GM19455 (cell line): Measurements from ENCODE around the gene ELL.
"Not testable (repeated sequence)": the region's sequence is repeated elsewhere in the genome, so short reads cannot be mapped to it uniquely, and the experiment has no call there.

ENCODE experiments used
- ATAC-seq: cut with Tn5 transposase; IDR thresholded peaks from one replicate; pipeline ENCODE4 v1.9.1; 2021; ENCODE audit not compliant: unreplicated experiment

Gene ELL

DNA sequence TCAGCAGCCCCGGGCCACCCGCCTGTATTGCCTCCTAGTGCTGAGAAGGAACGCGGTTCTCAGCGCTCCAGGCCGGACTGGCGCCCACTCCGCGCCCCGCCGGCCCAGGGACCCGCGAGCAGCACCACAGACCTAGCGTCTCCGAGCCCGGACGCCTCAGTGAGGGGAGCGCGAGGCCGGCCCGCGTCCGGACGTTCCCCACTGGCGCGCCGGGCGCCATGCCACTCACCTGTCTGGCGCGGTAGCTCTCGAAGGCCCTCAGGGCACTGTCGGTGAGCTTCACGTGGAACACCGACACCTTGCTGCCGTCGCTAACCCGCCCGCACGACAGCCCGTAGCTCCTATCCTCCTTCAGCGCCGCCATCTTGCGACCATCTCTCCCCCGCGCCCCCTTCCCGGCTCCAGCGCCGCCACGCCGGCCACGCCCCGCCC is at the start of gene ELL:
Gene ELL, minus strand, starts transcription at position 379 of the 432 bp plus-strand sequence. Its CDS starts 15 bp downstream, at position 364.
- peak; percentile 4 for ATAC-seq

DNA sequence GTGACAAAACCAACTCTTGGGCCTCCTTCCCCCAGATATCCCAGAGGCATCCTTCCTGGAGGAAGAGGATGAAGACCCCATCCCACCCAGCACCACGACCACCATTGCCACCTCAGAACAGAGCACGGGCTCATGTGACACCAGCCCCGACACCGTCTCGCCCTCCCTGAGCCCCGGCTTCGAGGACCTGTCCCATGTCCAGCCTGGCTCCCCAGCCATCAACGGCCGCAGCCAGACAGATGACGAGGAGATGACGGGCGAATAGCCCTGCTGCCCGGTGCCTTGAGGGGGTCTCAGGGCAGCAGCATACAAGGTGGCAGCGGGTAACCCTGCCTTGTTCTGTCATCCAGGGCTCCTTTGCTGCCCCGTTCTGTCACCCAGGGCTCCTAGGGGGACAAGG is 46.5 kb upstream of the ELL start:
- ATAC-seq, result no peak

DNA sequence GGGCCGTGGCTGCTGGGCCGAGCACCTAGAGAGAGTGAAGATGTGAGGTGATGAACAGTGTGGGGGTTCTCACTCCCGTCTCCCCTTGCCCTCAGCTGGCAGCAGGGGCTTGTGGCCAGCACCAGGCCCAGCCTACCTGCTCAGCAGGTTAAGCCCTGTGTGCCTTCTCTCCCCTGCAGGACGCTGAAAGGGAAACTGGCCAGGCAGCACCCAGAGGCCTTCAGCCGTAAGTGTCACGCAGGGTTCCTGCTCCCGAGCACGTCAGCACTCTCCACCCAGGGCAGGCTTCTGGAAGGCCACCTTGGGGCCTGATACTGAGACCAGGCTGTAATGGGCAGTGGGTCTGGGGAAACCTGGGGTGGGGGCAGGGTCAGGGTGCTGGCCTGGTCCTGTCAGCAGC is 45.1 kb upstream of the ELL start:
- ATAC-seq, result no peak

DNA sequence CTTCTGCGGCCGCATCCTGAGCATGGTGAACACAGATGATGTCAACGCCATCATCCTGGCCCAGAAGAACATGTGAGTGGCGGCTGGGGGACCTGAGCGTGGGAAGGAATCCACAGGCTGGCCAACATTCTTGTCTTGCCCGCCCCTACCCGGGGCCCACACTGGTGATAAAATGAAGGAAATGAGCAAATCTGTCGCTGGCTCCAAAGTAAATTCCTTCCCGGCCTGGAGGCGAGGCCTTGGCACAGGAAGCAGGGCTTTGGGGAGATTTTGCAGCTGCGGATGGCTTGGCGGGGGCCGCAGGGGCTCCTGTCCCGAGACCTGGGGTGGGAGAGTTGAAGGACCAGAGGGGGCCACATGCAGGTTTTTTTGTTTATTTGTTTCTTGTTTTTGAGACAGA is 40.2 kb upstream of the ELL start:
- ATAC-seq, result no peak

DNA sequence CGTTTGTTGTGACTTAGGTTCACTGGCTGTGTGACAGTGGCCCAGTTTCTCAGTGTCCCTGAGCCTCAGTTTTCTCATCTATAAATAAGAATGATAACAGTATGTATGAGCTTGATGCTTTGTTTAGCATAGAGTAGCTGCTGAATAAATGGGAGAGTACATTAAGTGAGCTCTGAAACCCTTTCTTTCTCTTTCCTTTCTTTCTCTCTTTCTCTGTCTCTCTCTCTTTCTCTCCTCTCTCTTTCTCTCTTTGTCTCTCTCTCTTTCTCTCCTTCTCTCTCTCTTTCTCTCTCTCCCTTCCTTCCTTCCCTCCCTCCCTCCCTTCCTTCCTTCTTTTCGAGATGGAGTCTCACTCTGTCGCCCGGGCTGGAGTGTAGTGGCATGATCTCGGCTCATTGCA is 37.8 kb upstream of the ELL start:
- no peak for ATAC-seq

DNA sequence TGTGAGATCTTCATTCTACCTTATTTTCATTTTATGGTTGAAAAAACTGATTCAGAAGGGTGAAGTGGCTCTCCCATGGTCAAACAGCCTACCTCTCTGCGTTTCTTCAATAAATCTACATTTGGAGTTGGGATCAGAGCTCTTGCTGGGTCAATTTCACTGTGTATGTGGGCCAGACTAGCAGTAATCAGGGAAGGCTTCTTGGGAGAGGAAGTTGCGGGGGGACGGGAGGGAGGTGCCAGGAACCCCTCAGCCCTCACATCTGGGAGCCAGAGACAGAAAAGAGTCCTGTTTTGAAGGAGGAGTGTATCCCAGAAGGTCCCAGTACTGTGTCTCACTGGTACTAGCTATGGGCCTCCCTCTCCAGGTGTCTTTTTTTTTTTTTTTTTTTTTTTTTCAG is 36.7 kb upstream of the ELL start:
- no peak for ATAC-seq

DNA sequence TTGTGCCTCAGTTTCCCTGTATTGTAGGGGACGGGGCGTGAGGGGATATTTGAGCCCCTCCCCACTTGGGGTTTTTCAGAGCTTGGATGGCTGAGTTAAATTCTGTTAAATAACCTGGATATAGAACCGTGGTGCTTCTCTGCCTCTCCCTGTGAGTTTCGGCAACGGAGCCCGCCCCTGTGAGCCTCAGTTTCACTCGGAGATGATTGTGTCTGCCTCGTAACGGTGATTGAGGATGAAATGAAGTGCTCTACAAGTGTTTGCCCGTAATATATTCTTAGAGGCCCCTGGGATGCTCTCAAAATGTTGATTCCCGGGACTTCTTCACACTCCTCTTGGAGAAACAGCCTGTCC is 36.3 kb upstream of the ELL start:
- peak; percentile 14 for ATAC-seq

DNA sequence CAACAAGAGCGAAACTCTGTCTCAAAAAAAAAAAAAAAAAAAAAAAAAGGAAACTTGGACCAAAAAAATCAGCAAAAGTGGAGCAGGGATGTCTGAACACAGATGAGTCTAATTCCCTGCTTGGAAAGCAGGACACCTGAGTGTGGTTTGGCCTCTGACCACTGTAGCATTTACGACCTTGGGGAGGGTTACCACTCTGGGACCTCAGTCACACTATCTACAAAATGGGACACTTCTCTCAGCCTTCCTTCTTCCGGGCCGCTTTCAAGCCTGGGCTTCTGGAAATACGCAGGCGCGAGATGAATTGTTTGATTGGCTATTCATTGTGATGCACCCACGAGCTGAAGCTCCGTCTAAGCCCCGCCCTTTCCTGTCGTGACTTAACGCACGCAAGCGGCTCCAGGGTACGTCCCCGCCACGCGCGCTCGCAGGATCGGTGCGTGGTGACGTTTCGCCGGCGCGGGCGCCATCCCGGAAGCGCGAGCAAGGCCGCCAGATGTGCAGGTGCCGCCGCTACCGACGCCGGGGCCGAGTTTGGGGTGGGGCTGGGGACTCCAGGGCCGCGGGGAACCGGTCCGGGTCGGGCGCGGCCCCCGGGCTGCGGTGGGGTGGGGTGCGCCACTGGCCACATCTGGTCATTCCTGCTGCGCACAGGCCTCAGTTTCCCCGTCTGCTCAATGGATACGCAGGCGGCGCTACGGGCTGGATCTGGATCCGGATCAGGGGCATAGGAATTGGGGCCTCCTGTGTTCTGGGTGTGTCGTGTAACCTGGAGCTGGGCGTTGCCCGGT is 35.7 kb upstream of the ELL start, which contains the start of gene KXD1:
Gene KXD1, plus strand, starts transcription at position 460 of the 791 bp plus-strand sequence. CDS start 4,187 bp downstream, outside the sequence.
- ATAC-seq, result peak; percentile 80

DNA sequence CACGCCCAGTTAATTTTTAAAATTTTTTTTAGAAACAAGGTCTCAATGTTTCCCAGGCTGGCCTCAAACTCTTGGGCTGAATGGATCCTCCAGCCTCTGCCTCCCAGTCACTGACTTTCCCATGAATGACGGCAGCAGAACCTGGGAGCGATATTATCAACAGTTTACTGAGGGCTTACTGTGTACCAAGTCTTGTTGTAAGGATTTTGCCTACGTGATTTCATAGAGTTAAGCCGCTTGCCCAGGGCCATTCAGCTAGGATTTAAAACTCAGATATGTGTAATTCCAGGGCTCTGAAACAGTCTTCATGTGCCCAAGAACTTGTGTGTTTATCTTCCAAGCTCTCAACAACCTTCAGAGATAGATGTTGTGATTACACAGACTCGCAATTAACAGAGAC is 29.8 kb upstream of the ELL start:
- ATAC-seq, result no peak

DNA sequence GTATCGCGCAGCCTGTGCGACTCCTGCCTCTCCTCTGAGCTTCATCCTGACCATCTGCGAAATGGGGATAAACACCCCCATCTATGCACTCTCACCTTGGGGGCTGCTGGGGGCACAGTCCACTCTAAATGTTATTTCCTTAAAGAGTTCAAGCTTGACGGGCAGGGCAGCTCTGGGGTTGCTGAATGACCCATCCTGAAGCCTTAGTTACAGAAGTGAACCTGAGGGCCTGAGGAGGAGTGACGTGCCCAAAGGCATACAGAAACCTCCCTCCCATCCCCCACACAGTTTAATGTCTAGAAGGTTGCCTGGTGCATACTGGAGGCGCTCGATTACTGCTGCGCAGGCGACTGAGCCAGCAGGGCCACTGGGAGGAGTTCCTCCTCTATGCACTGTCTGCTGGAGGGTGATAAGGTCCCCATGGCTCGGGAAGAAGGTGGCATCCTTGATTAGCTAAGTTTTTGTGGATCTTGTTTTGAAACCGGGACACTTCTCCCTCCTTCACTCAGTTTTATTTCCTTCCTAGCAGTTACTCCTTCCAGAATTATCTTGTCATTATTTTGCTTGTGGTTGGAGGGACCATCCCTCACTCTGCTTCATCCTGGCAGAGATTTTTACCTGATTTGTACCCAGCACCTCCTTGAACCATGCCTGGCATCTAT is 22.1 kb upstream of the ELL start:
- ATAC-seq, result peak; percentile 49

DNA sequence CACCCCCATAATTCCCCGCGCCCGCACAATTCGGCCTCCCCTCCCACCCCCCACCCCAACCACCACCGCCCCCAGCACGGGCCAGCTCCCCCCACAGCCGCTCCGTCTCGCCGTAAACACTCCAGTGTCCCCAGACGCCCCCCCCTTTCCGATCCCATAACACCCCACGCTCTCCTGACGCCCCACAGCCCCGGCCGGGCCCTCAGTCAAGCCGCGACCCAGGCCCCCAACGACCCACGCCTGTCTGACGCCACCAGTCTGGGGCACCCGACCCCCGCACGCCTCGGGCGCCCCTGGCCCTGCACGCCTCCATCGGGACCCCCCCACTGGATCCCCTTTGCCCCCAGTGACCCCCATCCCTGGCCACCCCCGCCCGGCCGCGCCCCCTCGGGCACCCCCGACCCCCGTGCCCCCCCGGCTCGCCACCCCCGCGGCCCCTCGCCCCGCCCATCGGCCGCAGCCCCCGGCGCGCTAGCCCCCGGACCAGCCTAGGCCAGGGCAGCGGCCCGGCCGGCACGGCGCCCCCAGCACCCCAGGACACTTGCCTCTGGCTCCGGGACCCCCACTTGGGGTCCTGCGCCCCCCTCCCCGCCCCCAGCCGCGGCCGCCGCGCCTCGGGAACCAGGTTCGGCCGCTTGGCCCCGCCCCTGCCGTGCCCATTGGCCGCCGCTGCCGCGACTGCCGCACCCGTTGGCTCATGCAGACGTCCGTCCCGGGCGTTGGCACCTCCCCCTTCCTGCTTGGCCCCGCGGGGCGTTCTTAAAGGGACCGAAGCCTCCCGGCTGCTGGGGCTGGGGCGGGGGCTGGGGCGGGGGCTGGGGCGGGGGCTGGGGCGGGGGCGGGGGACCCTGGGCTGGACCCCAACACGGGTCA is 21.3 kb upstream of the ELL start, which contains the start of gene FKBP8:
Gene FKBP8, minus strand, starts transcription at position 633 of the 873 bp plus-strand sequence. CDS start 1,603 bp downstream, outside the sequence.
- ATAC-seq, result peak; percentile 87

DNA sequence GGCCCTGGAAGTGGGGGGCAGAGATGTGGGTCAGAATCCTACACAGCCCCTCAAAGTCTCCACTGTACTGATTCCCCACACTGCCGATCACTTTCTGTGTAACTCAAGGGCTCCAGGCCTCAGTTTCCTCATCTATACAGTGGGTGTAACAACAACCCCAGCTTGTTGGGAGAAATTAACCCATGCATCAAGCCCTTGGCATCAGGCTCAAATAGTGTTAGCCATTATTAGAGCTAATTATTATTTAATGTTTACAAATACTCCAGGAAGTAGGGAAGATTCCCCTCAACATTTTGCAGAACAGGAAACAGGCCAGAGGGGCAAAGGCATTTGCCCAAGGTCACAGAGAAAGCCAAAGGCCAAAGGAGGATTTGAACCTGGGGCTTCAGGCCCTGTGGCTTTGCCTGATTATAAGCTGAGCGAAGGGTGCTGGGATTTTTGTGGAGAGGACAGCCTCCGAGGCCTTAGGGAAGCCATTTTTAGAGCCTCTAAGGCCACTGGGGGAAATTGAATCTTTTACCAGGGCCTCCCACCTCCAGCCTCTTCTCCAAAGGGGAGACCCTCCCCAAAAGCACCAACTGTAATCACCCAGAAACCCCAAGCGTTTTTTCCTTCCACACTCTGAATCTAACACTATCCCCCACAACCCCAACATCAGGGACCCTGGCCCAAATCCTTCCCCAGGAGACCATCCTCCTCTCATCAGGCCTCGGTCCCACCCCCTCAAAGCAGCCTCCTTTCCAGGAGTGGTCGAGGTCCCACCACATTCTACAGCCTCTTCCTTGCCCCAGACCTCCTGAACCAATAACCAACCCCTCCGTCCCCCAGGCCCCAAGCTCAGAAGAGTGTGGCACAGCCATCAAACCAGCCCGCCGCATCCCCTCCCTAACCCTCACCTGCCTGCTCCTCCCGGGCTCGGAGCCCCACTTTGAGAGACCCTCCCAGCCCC is 20.4 kb upstream of the ELL start:
- ATAC-seq, result no peak

DNA sequence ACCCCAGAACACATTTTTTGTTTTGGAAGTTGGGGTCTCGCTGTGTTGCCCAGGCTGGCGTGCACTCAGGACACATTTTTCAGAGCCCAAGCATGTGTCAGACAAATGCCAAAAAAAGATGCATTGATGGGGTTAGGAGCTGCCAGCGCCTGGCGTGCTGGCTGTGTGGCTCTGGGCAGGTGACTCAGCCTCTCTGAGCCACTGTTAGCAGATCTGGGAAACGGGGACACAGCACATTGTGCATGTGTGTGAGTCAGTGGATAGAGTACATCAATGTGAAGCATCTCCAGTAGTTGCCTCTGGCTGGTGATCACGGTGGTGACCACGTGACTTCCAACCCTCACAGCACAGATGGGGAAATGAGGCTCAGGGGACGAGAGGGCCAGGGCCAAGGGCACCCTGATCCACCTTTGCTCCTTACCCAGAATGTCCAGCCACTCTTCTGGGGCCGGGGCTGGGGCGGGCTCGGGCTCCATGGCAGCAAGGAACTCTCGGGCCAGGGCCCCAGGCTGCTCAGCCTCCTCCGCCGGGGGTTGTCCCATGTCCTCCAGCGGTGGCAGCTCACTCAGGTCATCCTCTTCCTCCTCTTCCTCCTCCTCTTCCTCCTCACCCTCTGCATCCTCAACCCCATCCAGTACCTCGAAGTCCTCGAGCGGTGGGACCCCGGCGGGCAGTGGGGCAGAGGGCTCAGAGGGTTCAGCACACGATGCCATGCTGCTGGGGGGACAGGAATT is 19.6 kb upstream of the ELL start:
- ATAC-seq, result no peak

DNA sequence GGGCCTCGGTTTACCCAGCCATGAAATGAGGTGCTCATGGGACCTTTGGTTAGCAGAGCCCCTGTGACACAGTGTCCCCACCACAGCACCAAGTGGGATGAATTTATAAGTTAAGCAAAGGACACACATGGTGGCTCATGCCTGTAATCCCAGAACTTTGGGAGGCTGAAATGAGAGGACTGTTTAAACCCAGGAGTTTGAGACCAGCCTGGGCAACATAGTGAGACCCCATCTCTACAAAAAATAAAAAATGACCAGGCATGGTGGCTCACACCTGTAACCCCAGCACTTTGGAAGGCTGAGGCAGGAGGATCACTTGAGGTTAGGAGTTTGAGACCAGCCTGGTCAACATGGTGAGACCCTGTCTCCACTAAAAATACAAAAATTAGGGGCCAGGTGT is 18.3 kb upstream of the ELL start:
- not testable (repeated sequence) for ATAC-seq

DNA sequence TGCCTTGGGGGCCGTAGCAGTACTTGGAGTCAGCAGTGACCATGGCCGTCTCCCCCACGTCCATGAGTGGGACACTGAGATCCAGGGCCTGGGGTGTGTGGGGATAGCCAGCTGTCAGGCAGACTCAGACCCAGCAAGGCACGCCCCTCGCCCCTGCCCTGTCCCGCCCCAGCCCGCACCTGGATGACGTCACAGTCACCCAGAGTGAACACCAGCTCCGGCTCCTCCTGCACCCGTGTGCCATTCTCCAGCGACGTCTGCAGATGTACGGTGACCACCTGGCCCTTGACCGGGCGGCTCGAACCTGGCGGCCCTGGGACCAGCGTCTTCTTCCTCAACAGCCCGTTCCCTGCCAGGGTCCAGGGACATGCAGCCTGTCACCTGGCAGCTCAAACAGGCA is 17.5 kb upstream of the ELL start:
- ATAC-seq, result no peak

DNA sequence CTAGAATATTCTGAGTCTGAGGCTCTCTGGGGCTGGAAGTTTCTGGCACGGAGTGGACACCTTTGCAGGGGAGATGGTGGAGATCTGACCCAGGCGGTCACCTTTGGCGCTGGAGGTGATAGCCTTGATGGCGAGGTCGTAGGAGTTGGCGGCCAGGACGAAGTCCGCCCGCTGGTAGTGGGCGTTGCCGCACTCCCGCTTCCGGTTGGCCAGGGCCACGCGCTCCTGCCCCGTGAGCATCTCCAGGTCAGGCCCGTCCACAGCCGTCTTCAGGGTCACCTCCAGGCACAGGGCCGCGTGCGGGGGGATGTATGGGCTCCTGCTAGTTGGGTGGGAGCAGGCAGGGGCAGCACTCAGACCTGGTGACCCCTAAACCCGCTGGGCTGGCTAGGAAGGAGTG is 16.2 kb upstream of the ELL start:
- no peak for ATAC-seq

DNA sequence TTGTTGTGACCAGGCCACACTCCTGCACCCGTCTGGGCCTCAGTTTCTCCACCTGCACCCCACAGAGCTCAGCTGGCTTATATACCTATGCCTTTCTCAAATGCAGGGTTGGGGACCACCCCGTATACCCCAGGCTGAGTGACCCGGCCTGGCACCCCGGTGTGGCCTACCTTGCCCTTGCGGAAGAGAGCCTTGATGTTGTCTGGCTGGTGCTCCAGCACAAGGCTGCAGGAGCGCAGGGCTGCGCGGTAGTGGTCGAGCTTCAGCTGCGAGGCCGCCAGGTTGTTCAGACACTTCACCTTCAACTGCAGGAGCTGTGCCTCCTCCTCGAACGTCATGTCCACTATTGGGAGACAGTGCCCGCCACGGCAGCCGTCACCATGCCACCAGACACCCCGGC is 15.6 kb upstream of the ELL start:
- no peak for ATAC-seq

DNA sequence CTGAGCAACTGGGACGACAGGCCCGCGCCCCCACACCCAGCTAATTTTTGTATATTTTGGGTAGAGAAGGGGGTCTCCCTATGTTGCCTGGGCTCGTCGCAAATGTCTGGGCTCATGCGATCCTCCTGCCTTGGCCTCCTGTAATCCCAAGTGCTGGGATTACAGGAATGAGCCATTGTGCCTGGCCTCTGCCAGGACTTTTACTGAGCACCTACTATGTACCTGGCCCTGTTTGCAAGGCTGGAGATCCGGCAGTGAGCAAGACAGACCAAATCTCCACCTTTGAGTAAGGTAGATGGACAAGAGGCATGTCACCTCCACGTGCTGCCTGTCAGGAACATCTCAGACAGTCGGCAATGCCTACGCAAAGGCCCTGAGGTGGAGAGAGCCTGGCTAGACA is 14.6 kb upstream of the ELL start:
- ATAC-seq, result no peak

DNA sequence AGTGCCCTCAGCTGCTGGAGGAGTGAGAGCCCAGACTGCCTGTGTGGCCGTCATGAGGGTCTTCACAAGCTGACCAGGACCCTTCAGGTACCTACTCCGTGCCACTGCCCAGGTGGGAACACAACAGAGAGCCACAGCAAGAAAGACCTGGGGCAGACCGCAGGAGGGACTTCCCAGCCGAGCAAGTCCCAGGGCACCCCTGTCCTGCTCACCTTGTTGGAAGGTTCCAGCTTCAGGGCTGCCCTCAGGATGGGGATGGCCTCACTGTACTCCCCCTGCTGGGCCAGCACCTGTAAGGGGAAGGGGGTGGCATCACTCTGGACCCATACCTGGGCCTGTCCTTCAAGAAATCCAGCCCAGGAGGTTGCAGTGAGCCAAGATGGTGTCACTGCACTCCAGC is 11.2 kb upstream of the ELL start:
- no peak for ATAC-seq
